ENCODE results near the gene INF2.
"Not testable (repeated sequence)": the region's sequence is repeated elsewhere in the genome, so short reads cannot be mapped to it uniquely, and the experiment has no call there.

The INF2 gene

DNA sequence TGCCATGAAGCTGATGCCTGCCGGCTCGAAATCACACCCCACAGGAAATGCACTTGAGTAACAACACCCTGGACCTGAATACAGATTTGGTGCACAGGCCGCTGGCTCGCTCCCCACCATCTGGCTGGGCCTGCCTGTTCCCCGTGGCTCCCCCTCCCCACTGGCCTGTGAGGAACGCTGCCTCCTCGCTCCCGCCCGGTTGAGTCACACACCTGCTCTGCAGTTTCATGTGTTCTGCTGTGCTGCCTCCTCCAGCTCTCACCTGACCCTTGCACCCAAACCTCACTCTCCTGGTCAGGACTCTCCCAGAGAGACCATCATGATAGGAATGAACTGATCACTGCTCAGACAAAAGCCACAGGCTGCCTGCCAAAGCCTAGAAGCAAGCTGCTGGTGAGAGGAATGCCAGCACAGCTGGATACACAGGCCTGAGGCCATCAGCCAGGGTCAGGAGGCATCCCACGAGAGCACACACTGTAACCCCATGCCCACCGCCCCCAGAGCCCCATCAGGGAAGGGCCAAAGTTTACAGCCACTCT, 59.8 kb downstream of the INF2 start:
- no peak overlapping the region for H3K4me3 ChIP-seq (ENCODE audit: low read length)
- H2AFZ ChIP-seq (ENCODE audit: low read length): no peak overlapping the region
- no peak overlapping the region for H3K27ac ChIP-seq (ENCODE audit: low read length)
- H3K9me2 ChIP-seq (replicated peaks; ENCODE audit: insufficient read depth, low read length): no peaks in the 10 kb centered on the region
- no peak overlapping the region for H3K9ac ChIP-seq (ENCODE audit: low read length)
- H3K36me3 ChIP-seq (replicated peaks; ENCODE audit: insufficient read depth, low read length): no peaks in the 10 kb centered on the region
- no peaks in the 10 kb centered on the region for H3K4me1 ChIP-seq (ENCODE audit: low read length)
- H4K20me1 ChIP-seq (ENCODE audit: insufficient read depth, low read length): no peaks in the 10 kb centered on the region
- H3K4me2 ChIP-seq (ENCODE audit: low read depth, low read length): no peak overlapping the region
- no peak for DNase-seq
- no peaks in the 10 kb centered on the region for H3K9me3 ChIP-seq (replicated peaks; ENCODE audit: insufficient read depth, low read length)
- H3F3A ChIP-seq (ENCODE audit: insufficient read depth, low read length): no peaks in the 10 kb centered on the region
- H3K79me2 ChIP-seq (ENCODE audit: low read length): peaks cover 12% of the 10 kb centered on the region
- no peak for TF ChIP-seq EZH2phosphoT487 (IDR thresholded peaks at IDR 0.05; ENCODE audit: low read length)
- TF ChIP-seq, protein P1, sequence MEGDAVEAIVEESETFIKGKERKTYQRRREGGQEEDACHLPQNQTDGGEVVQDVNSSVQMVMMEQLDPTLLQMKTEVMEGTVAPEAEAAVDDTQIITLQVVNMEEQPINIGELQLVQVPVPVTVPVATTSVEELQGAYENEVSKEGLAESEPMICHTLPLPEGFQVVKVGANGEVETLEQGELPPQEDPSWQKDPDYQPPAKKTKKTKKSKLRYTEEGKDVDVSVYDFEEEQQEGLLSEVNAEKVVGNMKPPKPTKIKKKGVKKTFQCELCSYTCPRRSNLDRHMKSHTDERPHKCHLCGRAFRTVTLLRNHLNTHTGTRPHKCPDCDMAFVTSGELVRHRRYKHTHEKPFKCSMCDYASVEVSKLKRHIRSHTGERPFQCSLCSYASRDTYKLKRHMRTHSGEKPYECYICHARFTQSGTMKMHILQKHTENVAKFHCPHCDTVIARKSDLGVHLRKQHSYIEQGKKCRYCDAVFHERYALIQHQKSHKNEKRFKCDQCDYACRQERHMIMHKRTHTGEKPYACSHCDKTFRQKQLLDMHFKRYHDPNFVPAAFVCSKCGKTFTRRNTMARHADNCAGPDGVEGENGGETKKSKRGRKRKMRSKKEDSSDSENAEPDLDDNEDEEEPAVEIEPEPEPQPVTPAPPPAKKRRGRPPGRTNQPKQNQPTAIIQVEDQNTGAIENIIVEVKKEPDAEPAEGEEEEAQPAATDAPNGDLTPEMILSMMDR (IDR thresholded peaks at IDR 0.05; ENCODE audit: low read length): no peak
- TF ChIP-seq EZH2 (optimal IDR thresholded peaks at IDR 0.05; ENCODE audit: low read depth, low read length): no peak
- H3K27me3 ChIP-seq (replicated peaks; ENCODE audit: insufficient read depth, low read length): no peaks in the 10 kb centered on the region

DNA sequence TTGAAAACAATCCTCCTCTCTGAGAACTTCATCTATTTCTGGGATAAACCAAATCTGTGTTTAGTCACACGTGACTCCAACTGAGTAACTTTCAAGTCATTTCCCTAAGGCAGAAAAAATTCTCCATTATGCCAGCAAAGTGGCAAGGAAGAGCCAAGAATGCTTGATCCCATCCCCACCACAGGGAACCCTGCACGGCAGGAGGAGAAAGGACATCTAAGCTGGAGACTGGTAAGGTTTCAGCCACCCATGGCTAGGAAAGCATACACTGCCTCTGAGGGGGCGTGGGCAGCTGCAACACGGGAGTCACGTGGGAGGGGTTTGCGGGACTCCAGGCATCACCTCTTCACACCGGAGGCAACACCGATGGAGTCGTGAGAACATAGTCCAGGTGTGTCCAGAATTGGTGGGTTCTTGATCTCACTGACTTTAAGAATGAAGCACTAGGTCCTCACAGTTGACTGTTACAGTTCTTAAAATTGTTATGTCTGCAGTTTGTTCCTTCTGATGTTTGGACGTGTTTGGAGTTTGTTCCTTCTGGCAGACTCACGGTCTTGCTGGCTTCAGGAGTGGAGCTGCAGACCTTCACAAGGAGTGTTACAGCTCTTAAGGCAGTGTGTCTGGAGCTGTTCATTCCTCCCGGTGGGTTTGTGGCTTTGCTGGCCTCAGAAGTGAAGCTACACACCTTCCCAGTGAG, 60.8 kb downstream of the INF2 start:
- no peaks in the 10 kb centered on the region for H3K4me1 ChIP-seq (ENCODE audit: low read length)
- no peak overlapping the region for H3K9ac ChIP-seq (ENCODE audit: low read length)
- no peak for DNase-seq
- no peaks in the 10 kb centered on the region for H3K36me3 ChIP-seq (replicated peaks; ENCODE audit: insufficient read depth, low read length)
- H3K79me2 ChIP-seq (ENCODE audit: low read length): peaks cover 23% of the 10 kb centered on the region
- no peaks in the 10 kb centered on the region for H3K27me3 ChIP-seq (replicated peaks; ENCODE audit: insufficient read depth, low read length)
- H3F3A ChIP-seq (ENCODE audit: insufficient read depth, low read length): no peaks in the 10 kb centered on the region
- TF ChIP-seq EZH2phosphoT487 (IDR thresholded peaks at IDR 0.05; ENCODE audit: low read length) (no peak), EZH2 (optimal IDR thresholded peaks at IDR 0.05; ENCODE audit: low read depth, low read length) (no peak)
- TF ChIP-seq, protein P1 (IDR thresholded peaks at IDR 0.05; ENCODE audit: low read length): no peak
- no peak overlapping the region for H3K27ac ChIP-seq (ENCODE audit: low read length)
- no peaks in the 10 kb centered on the region for H3K9me2 ChIP-seq (replicated peaks; ENCODE audit: insufficient read depth, low read length)
- no peak overlapping the region for H2AFZ ChIP-seq (ENCODE audit: low read length)
- H3K4me3 ChIP-seq (ENCODE audit: low read length): no peak overlapping the region
- no peak overlapping the region for H3K4me2 ChIP-seq (ENCODE audit: low read depth, low read length)
- no peaks in the 10 kb centered on the region for H4K20me1 ChIP-seq (ENCODE audit: insufficient read depth, low read length)
- H3K9me3 ChIP-seq (replicated peaks; ENCODE audit: insufficient read depth, low read length): no peaks in the 10 kb centered on the region

DNA sequence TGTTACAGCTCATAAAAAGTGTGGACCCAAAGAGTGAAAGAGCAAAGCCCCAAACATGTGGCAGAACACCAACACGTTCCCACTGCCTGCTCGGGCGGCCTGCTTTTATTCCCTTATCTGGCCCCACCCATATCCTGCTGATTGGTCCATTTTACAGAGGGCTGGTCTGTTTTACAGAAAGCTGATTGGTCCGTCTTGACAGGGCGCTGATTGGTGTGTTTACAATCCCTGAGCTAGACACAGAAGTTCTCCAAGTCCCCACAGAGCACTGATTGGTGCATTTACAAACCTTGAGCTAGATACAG, 61.3 kb downstream of the INF2 start:
- not testable (repeated sequence) for H3K9ac ChIP-seq (ENCODE audit: low read length); H3K36me3 ChIP-seq (replicated peaks; ENCODE audit: insufficient read depth, low read length); H3K4me1 ChIP-seq (ENCODE audit: low read length); H4K20me1 ChIP-seq (ENCODE audit: insufficient read depth, low read length); H3K27ac ChIP-seq (ENCODE audit: low read length); DNase-seq; H2AFZ ChIP-seq (ENCODE audit: low read length); H3K27me3 ChIP-seq (replicated peaks; ENCODE audit: insufficient read depth, low read length); H3K4me3 ChIP-seq (ENCODE audit: low read length); H3F3A ChIP-seq (ENCODE audit: insufficient read depth, low read length); H3K4me2 ChIP-seq (ENCODE audit: low read depth, low read length); H3K9me3 ChIP-seq (replicated peaks; ENCODE audit: insufficient read depth, low read length); H3K9me2 ChIP-seq (replicated peaks; ENCODE audit: insufficient read depth, low read length)
- H3K79me2 ChIP-seq (ENCODE audit: low read length): peaks cover 25% of the 10 kb centered on the region

Measured in MM.1S (cell line).